Activated T-cell treated with anti-CD3 and anti-CD28 coated beads, Interleukin-2, amount 50 U/mL, for 24 hours (primary cell): ENCODE measurements around the gene RER1.

ENCODE experiments used
- DNase-seq: peaks from one replicate; pipeline ENCODE4 v3.0.0-alpha.2; 2020
- H3K27ac Mint-ChIP-seq: 2 replicates; pipeline ENCODE4 v1.8.0; 2020; ENCODE audit warnings: mild to moderate bottlenecking, mixed read lengths
- H3K27me3 Mint-ChIP-seq: 2 replicates; pipeline ENCODE4 v1.8.0; 2020; ENCODE audit warnings: mixed read lengths
- H3K36me3 Mint-ChIP-seq: 2 replicates; pipeline ENCODE4 v1.8.0; 2020; ENCODE audit warnings: low read depth, mixed read lengths
- H3K4me1 Mint-ChIP-seq: 2 replicates; pipeline ENCODE4 v1.8.0; 2020; ENCODE audit warnings: low read depth, mixed read lengths
- H3K4me3 Mint-ChIP-seq: 2 replicates; pipeline ENCODE4 v1.8.0; 2020; ENCODE audit warnings: mild to moderate bottlenecking, moderate library complexity, mixed read lengths
- H3K9me3 Mint-ChIP-seq: 2 replicates; pipeline ENCODE4 v1.8.0; 2020; ENCODE audit warnings: mixed read lengths

RER1 gene

GRCh38 chr1:2428490-2428889, 36.8 kb downstream of the RER1 start:
- no peak overlapping the region for H3K27ac Mint-ChIP-seq
- H3K27me3 Mint-ChIP-seq, result no peaks in the 10 kb centered on the region
- DNase-seq, result no peak
- H3K4me1 Mint-ChIP-seq, result no peaks in the 10 kb centered on the region
- no peaks in the 10 kb centered on the region for H3K36me3 Mint-ChIP-seq
- no peak overlapping the region for H3K4me3 Mint-ChIP-seq
- no peaks in the 10 kb centered on the region for H3K9me3 Mint-ChIP-seq

GRCh38 chr1:2429780-2430591, 38.3 kb downstream of the RER1 start:
- no peak for DNase-seq
- Mint-ChIP-seq H3K9me3 (no peaks in the 10 kb centered on the region), H3K27ac (no peak overlapping the region), H3K4me1 (no peaks in the 10 kb centered on the region), H3K4me3 (no peak overlapping the region), H3K36me3 (no peaks in the 10 kb centered on the region), H3K27me3 (no peaks in the 10 kb centered on the region)

- no peak for DNase-seq
- H3K4me3 Mint-ChIP-seq, result no peak overlapping the region
- H3K36me3 Mint-ChIP-seq, result no peaks in the 10 kb centered on the region
- no peak overlapping the region for H3K27ac Mint-ChIP-seq
- H3K27me3 Mint-ChIP-seq, result no peaks in the 10 kb centered on the region
- H3K4me1 Mint-ChIP-seq, result no peaks in the 10 kb centered on the region
- H3K9me3 Mint-ChIP-seq, result no peaks in the 10 kb centered on the region
Observed at GRCh38 chr1:2430592-2430973, 38.9 kb downstream of the RER1 start.

GRCh38 chr1:2431103-2431502, 39.5 kb downstream of the RER1 start:
- Mint-ChIP-seq H3K4me3 (no peak overlapping the region), H3K4me1 (no peaks in the 10 kb centered on the region), H3K9me3 (no peaks in the 10 kb centered on the region), H3K36me3 (no peaks in the 10 kb centered on the region), H3K27me3 (no peaks in the 10 kb centered on the region), H3K27ac (no peak overlapping the region)
- no peak for DNase-seq

- no peaks in the 10 kb centered on the region for H3K27me3 Mint-ChIP-seq
- H3K4me3 Mint-ChIP-seq, result no peak overlapping the region
- no peaks in the 10 kb centered on the region for H3K4me1 Mint-ChIP-seq
Observed at GRCh38 chr1:2431518-2431917, 39.9 kb downstream of the RER1 start.

GRCh38 chr1:2432441-2432844, 40.8 kb downstream of the RER1 start:
- Mint-ChIP-seq H3K27ac (no peak overlapping the region), H3K4me3 (no peak overlapping the region), H3K4me1 (no peaks in the 10 kb centered on the region), H3K9me3 (no peaks in the 10 kb centered on the region), H3K36me3 (no peaks in the 10 kb centered on the region), H3K27me3 (no peaks in the 10 kb centered on the region)
- DNase-seq, result no peak

More at GRCh38 chr1:2431518-2431917, 39.9 kb downstream of the RER1 start:
- Mint-ChIP-seq H3K27ac (no peak overlapping the region), H3K9me3 (no peaks in the 10 kb centered on the region), H3K36me3 (no peaks in the 10 kb centered on the region)
- DNase-seq, result no peak

- DNase-seq, result no peak
- no peak overlapping the region for H3K27ac Mint-ChIP-seq
- no peaks in the 10 kb centered on the region for H3K36me3 Mint-ChIP-seq
Observed at GRCh38 chr1:2433196-2433595, 41.6 kb downstream of the RER1 start.

GRCh38 chr1:2433936-2434655, 42.5 kb downstream of the RER1 start:
- Mint-ChIP-seq H3K4me1 (no peaks in the 10 kb centered on the region), H3K27me3 (no peaks in the 10 kb centered on the region), H3K36me3 (no peaks in the 10 kb centered on the region), H3K9me3 (no peaks in the 10 kb centered on the region), H3K4me3 (no peak overlapping the region), H3K27ac (no peak overlapping the region)
- no peak for DNase-seq

More at GRCh38 chr1:2433196-2433595, 41.6 kb downstream of the RER1 start:
- H3K4me1 Mint-ChIP-seq, result no peaks in the 10 kb centered on the region
- no peak overlapping the region for H3K4me3 Mint-ChIP-seq
- no peaks in the 10 kb centered on the region for H3K9me3 Mint-ChIP-seq
- no peaks in the 10 kb centered on the region for H3K27me3 Mint-ChIP-seq

- Mint-ChIP-seq H3K4me3 (no peak overlapping the region), H3K4me1 (no peaks in the 10 kb centered on the region), H3K9me3 (no peaks in the 10 kb centered on the region), H3K27ac (no peak overlapping the region), H3K27me3 (no peaks in the 10 kb centered on the region), H3K36me3 (no peaks in the 10 kb centered on the region)
- DNase-seq, result no peak
Observed at GRCh38 chr1:2435091-2435490, 43.5 kb downstream of the RER1 start.

GRCh38 chr1:2435746-2436355, 44.2 kb downstream of the RER1 start:
- H3K9me3 Mint-ChIP-seq, result no peaks in the 10 kb centered on the region
- H3K27me3 Mint-ChIP-seq, result no peaks in the 10 kb centered on the region
- H3K27ac Mint-ChIP-seq, result no peak overlapping the region
- no peak for DNase-seq
- H3K4me1 Mint-ChIP-seq, result no peaks in the 10 kb centered on the region
- H3K36me3 Mint-ChIP-seq, result no peaks in the 10 kb centered on the region
- no peak overlapping the region for H3K4me3 Mint-ChIP-seq

GRCh38 chr1:2436876-2437275, 45.2 kb downstream of the RER1 start:
- Mint-ChIP-seq H3K4me3 (no peak overlapping the region), H3K27me3 (no peaks in the 10 kb centered on the region), H3K27ac (no peak overlapping the region), H3K9me3 (no peaks in the 10 kb centered on the region), H3K4me1 (no peaks in the 10 kb centered on the region), H3K36me3 (no peaks in the 10 kb centered on the region)
- DNase-seq, result no peak

- DNase-seq, result no peak
- Mint-ChIP-seq H3K4me1 (no peaks in the 10 kb centered on the region), H3K27ac (no peak overlapping the region), H3K9me3 (no peaks in the 10 kb centered on the region), H3K36me3 (no peaks in the 10 kb centered on the region), H3K4me3 (no peak overlapping the region), H3K27me3 (peaks cover under 1% of the 10 kb centered on the region)
Observed at GRCh38 chr1:2437617-2438016, 46.0 kb downstream of the RER1 start.

- peaks cover 1% of the 10 kb centered on the region for H3K4me1 Mint-ChIP-seq
- no peak overlapping the region for H3K27ac Mint-ChIP-seq
- no peaks in the 10 kb centered on the region for H3K36me3 Mint-ChIP-seq
- no peak overlapping the region for H3K4me3 Mint-ChIP-seq
- DNase-seq, result no peak
- H3K27me3 Mint-ChIP-seq, result peaks cover 4% of the 10 kb centered on the region
- no peaks in the 10 kb centered on the region for H3K9me3 Mint-ChIP-seq
Observed at GRCh38 chr1:2438038-2438437, 46.4 kb downstream of the RER1 start.

- no peak for DNase-seq
- no peaks in the 10 kb centered on the region for H3K9me3 Mint-ChIP-seq
- peaks cover 1% of the 10 kb centered on the region for H3K4me1 Mint-ChIP-seq
- no peak overlapping the region for H3K27ac Mint-ChIP-seq
- no peak overlapping the region for H3K4me3 Mint-ChIP-seq
- peaks cover 4% of the 10 kb centered on the region for H3K27me3 Mint-ChIP-seq
- H3K36me3 Mint-ChIP-seq, result no peaks in the 10 kb centered on the region
Observed at GRCh38 chr1:2438641-2439040, 47.0 kb downstream of the RER1 start.

- no peaks in the 10 kb centered on the region for H3K36me3 Mint-ChIP-seq
- H3K27ac Mint-ChIP-seq, result no peak overlapping the region
- DNase-seq, result no peak
- H3K9me3 Mint-ChIP-seq, result no peaks in the 10 kb centered on the region
- H3K27me3 Mint-ChIP-seq, result peaks cover 8% of the 10 kb centered on the region
- peaks cover 1% of the 10 kb centered on the region for H3K4me1 Mint-ChIP-seq
- no peak overlapping the region for H3K4me3 Mint-ChIP-seq
Observed at GRCh38 chr1:2439369-2439768, 47.7 kb downstream of the RER1 start.
